NCI-H460 (cell line): Measurements from ENCODE around the gene FAM219A. TPM values are rescaled to one million over a fixed set of nuclear protein-coding genes. Genes with fewer than 3 reads are reported as not detected.
"Not testable (repeated sequence)": the region's sequence is repeated elsewhere in the genome, so short reads cannot be mapped to it uniquely, and the experiment has no call there.

Source experiments
- DNase-seq: peaks from one replicate; pipeline ENCODE4 v3.0.0-alpha.2; 2016; ENCODE audit warnings: low read depth; ENCODE audit errors: extremely low read depth
- small RNA-seq, 2 experiments: library from RNA; depleted of rRNA; stranded (forward); fragments of <200 nt; gene quantifications; one replicate each; pipeline ENCODE3, GENCODE V24; 2014
- total RNA-seq: library from RNA; depleted of rRNA; stranded (reverse); fragments of >200 nt; shearing (Covaris generic); gene quantifications from 2 replicates; pipeline ENCODE4 v1.2.3, GENCODE V29; 2014; rRNA removed

The FAM219A gene
- total RNA-seq, 1 experiment from 2014 or later, result 9.3 TPM

- DNase-seq, result no peak
These were observed 94.6 kb downstream of the FAM219A start for GRCh38 chr9:34363619-34364351.

- DNase-seq, result no peak
These were observed 95.7 kb downstream of the FAM219A start for GRCh38 chr9:34362614-34363214.

- not testable (repeated sequence) for DNase-seq
These were observed 105.4 kb downstream of the FAM219A start for GRCh38 chr9:34352957-34353356.

GRCh38 chr9:34352122-34352652, 106.2 kb downstream of the FAM219A start:
- not testable (repeated sequence) for DNase-seq

GRCh38 chr9:34349324-34349723, 109.0 kb downstream of the FAM219A start:
- DNase-seq, result no peak

Small RNA genes within 50 kb of the gene (small RNA-seq; reads per million reads assigned to genes)
- gene RF00019 (0 reads per million in 2 experiments), gene RN7SKP24 (0 reads per million in 2 experiments)

Other genes starting within 250 kb of the FAM219A start
- 2.4 and 2.5 TPM in 2 replicates for gene KIF24, start 129.3 kb downstream of the FAM219A start, total RNA-seq
- 15.6 and 16.2 TPM in 2 replicates for gene NUDT2, start 129.0 kb downstream of the FAM219A start, total RNA-seq
- gene MYORG, start 81.7 kb downstream of the FAM219A start, total RNA-seq, result 0.61 and 0.79 TPM in 2 replicates
- gene DNAI1, start 235 bp upstream of the FAM219A start, total RNA-seq, result 0.25 TPM in 1 of 2 replicates, not detected in the other
- gene ENHO, start 64.4 kb upstream of the FAM219A start, total RNA-seq, result not detected in 2 replicates
- 0.17 TPM in 1 of 2 replicates, not detected in the other for gene CNTFR, start 131.2 kb upstream of the FAM219A start, total RNA-seq
- gene RPP25L, start 153.5 kb upstream of the FAM219A start, total RNA-seq, result 27.3 and 40.0 TPM in 2 replicates
- gene DCTN3, start 161.9 kb upstream of the FAM219A start, total RNA-seq, result 32.3 and 41.3 TPM in 2 replicates
- not detected in 2 replicates for gene ARID3C, start 170.5 kb upstream of the FAM219A start, total RNA-seq
- gene SIGMAR1, start 179.2 kb upstream of the FAM219A start, total RNA-seq, result 80.3 and 83.5 TPM in 2 replicates
- 14.0 and 16.0 TPM in 2 replicates for gene GALT, start 188.1 kb upstream of the FAM219A start, total RNA-seq
- gene IL11RA, start 193.6 kb upstream of the FAM219A start, total RNA-seq, result 2.2 and 3.3 TPM in 2 replicates
- 0.47 TPM in 1 of 2 replicates, not detected in the other for gene CCL27, start 204.1 kb upstream of the FAM219A start, total RNA-seq
- not detected in 2 replicates for gene CCL19, start 232.7 kb upstream of the FAM219A start, total RNA-seq